ENCODE measurements around the gene TAF11L8. TPM values are rescaled to one million over a fixed set of nuclear protein-coding genes. Genes with fewer than 3 reads are reported as not detected.
"Not testable (repeated sequence)": the region's sequence is repeated elsewhere in the genome, so short reads cannot be mapped to it uniquely, and the experiment has no call there.

Gene TAF11L8
- total RNA-seq, 4 donors from 2014 or later, result not detected

DNA sequence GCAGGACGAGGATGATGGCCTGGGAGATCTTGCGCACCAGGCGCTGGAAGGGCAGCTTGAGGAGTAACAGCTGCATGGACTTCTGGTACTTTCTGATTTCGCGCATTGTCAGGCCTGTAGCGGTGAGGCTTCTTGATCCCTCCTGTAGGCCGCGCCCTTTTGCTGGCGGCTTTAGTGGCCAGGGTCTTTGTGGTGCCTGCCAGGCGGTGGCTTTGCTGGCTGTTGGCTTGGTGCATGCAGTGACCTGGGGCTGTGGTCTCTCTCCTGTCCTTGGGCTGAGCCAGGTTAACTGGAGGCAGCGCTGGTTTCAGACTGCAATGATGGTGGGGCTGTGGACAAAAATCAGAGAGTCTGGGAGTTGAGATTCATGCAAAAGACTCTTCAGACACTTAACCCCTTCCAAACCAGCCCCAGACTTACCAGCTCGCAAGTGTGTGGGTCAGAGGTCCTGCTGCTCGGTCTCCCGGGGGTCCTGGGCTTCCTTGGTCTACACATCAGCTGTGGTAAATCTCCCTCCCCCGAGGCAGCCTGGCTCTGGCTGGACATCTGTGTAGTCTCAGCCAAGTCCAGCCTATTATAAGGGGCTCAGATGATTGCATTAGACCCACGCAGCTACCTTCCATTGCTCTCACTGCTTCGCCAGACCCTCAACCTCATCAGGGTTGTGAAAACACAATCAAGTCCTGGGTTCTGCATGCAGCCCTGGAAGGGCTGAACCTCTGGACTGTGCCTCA is 24.3 kb upstream of the TAF11L8 start:
- 91 to 95% methylated on average over 15 to 17 of the region's 17 CpGs for WGBS, 2 donors
- no peak overlapping the region for H3K4me3 ChIP-seq (ENCODE audit: low read depth, poor library complexity, severe bottlenecking)
- intact Hi-C loops (cut with DNase I; ENCODE audit: low total_unique reads), result no loop called here
- TF ChIP-seq, protein P1, sequence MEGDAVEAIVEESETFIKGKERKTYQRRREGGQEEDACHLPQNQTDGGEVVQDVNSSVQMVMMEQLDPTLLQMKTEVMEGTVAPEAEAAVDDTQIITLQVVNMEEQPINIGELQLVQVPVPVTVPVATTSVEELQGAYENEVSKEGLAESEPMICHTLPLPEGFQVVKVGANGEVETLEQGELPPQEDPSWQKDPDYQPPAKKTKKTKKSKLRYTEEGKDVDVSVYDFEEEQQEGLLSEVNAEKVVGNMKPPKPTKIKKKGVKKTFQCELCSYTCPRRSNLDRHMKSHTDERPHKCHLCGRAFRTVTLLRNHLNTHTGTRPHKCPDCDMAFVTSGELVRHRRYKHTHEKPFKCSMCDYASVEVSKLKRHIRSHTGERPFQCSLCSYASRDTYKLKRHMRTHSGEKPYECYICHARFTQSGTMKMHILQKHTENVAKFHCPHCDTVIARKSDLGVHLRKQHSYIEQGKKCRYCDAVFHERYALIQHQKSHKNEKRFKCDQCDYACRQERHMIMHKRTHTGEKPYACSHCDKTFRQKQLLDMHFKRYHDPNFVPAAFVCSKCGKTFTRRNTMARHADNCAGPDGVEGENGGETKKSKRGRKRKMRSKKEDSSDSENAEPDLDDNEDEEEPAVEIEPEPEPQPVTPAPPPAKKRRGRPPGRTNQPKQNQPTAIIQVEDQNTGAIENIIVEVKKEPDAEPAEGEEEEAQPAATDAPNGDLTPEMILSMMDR (IDR thresholded peaks at IDR 0.05), result no peak
- no peak for TF ChIP-seq POLR2A (IDR thresholded peaks at IDR 0.05)
- no peak for DNase-seq (ENCODE audit: low spot score in 2 of 2)

DNA sequence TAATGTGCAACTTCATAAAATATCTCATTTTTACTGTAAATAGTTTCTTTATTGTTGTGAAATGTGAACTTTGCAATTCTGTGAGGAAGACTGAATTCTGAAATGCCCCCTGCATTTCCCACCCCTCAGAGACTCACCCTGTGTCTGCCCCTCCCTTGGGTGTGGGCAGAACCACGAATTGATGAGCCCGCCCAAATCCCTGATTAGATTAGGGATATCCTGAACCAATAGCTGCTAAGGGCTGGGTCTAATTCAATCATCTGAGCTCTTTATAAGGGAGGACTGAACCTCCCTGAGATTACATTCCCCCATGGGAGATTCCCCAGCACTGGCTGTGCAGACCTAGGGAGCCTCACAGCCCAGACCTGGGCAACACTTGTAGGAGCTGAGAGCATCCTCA is 19.3 kb upstream of the TAF11L8 start, which contains the start of gene TAF11L12:
Gene TAF11L12 (plus strand): TSS at position 301 of the 400 bp plus-strand sequence.
- H3K4me3 ChIP-seq (ENCODE audit: low read depth, poor library complexity, severe bottlenecking); intact Hi-C loops (cut with DNase I; ENCODE audit: low total_unique reads); DNase-seq (ENCODE audit: low spot score in 2 of 2): not testable (repeated sequence)
- 66 to 67% methylated on average over 2 of the region's 2 CpGs for WGBS, 2 donors

DNA sequence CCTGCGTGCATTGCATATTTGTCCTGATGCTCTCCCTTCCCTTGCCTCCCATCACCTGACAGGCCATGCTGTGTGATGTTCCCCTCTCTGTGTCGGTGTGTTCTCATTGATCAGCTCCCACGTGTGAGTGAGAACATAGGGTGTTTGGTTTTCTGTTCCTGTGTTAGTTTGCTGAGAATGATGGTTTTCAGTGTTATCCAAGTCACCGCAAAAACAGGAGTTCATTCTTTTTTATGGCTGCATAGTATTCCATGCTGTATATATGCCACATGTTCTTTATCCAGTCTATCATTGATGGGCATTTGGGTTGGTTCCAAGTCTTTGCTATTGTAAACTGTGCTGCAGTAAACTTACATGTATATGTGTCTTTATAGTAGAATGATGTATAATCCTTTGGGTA is 16.7 kb upstream of the TAF11L8 start:
- WGBS, 2 donors, result 82 to 92% methylated on average over 4 of the region's 4 CpGs
- H3K4me3 ChIP-seq (ENCODE audit: low read depth, poor library complexity, severe bottlenecking); intact Hi-C loops (cut with DNase I; ENCODE audit: low total_unique reads); DNase-seq (ENCODE audit: low spot score in 2 of 2): not testable (repeated sequence)

DNA sequence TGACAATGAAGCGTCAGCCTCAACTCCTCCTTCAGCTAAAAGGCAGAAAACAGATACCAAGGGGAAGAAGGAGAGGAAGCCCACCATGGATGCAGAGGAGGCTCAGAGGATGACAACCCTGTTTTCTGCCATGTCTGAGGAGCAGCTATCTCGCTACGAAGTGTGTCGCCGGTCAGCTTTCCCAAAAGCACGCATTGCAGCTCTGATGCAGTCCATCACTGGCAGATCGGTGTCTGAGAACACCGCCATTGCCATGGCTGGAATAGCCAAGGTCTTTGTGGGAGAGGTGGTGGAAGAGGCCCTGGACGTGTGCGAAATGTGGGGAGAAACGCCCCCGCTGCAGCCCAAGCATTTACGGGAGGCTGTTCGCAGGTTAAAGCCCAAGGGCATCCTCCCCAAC is 14.2 kb upstream of the TAF11L8 start:
- intact Hi-C loops (cut with DNase I; ENCODE audit: low total_unique reads), result no loop called here
- no peak for TF ChIP-seq POLR2A (IDR thresholded peaks at IDR 0.05)
- TF ChIP-seq, protein P1 (IDR thresholded peaks at IDR 0.05), result no peak
- H3K4me3 ChIP-seq (ENCODE audit: low read depth, poor library complexity, severe bottlenecking), result no peak overlapping the region
- no peak for DNase-seq (ENCODE audit: low spot score in 2 of 2)
- 94 to 96% methylated on average over 14 of the region's 14 CpGs for WGBS, 2 donors

DNA sequence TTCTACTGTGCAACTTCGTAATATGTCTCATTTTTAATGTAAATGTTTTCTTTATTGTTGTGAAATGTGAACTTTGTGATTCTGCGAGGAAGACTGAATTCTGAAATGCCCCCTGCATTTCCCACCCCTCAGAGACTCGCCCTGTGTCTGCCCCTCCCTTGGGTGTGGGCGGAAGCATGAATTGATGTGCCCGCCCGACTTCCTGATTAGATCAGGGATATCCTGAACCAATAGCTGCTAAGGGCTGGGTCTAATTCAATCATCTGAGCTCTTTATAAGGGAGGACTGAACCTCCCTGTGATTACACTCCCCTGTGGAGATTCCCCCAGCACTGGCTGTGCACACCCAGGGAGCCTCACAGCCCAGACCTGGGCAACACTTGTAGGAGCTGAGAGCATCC is 13.1 kb upstream of the TAF11L8 start, which contains the start of gene TAF11L11:
Gene TAF11L11 (plus strand): TSS at position 304 of the 400 bp plus-strand sequence.
- DNase-seq (ENCODE audit: low spot score in 2 of 2); intact Hi-C loops (cut with DNase I; ENCODE audit: low total_unique reads); H3K4me3 ChIP-seq (ENCODE audit: low read depth, poor library complexity, severe bottlenecking): not testable (repeated sequence)
- WGBS, 2 donors, result 49 to 72% methylated on average over 6 of the region's 6 CpGs

DNA sequence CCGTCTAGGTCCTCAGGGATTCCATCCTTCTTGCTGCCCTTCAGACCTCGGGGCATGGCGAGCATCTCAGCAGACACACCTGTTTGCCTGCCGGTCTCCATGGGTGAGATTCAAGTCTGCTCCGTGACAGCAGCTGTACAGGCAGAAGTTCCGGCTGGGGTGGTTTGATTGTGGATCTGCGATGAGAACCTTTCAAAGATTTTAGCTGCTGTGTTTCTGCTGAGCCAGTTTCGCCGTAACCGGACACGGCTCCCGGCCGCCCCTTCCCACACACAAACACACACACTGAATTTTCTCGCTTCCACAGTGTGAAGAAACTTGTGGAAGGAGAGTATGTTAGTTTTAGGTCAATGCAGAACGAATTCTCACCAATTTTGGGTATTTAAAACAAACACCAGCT is 7.0 kb upstream of the TAF11L8 start, which contains the start of gene TAF11L10:
Gene TAF11L10 (minus strand): TSS at position 101 of the 400 bp plus-strand sequence.
- WGBS, 2 donors, result no CpG with 5 or more reads among the region's 15 CpGs
- intact Hi-C loops (cut with DNase I; ENCODE audit: low total_unique reads); DNase-seq (ENCODE audit: low spot score in 2 of 2); H3K4me3 ChIP-seq (ENCODE audit: low read depth, poor library complexity, severe bottlenecking): not testable (repeated sequence)

DNA sequence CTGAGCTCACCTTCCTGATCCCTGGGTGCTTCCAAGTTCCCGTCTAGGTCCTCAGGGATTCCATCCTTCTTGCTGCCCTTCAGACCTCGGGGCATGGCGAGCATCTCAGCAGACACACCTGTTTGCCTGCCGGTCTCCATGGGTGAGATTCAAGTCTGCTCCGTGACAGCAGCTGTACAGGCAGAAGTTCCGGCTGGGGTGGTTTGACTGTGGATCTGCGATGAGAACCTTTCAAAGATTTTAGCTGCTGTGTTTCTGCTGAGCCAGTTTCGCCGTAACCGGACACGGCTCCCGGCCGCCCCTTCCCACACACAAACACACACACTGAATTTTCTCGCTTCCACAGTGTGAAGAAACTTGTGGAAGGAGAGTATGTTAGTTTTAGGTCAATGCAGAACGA is 3.5 kb upstream of the TAF11L8 start, which contains the start of gene TAF11L9:
Gene TAF11L9 (minus strand): TSS at position 140 of the 400 bp plus-strand sequence.
- H3K4me3 ChIP-seq (ENCODE audit: low read depth, poor library complexity, severe bottlenecking); intact Hi-C loops (cut with DNase I; ENCODE audit: low total_unique reads); DNase-seq (ENCODE audit: low spot score in 2 of 2): not testable (repeated sequence)
- 89 to 94% methylated on average over 13 of the region's 15 CpGs for WGBS, 2 donors

DNA sequence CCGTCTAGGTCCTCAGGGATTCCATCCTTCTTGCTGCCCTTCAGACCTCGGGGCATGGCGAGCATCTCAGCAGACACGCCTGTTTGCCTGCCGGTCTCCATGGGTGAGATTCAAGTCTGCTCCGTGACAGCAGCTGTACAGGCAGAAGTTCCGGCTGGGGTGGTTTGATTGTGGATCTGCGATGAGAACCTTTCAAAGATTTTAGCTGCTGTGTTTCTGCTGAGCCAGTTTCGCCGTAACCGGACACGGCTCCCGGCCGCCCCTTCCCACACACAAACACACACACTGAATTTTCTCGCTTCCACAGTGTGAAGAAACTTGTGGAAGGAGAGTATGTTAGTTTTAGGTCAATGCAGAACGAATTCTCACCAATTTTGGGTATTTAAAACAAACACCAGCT is 5.1 kb downstream of the TAF11L8 start, which contains the start of gene TAF11L7:
Gene TAF11L7 (minus strand): TSS at position 101 of the 400 bp plus-strand sequence.
- intact Hi-C loops (cut with DNase I; ENCODE audit: low total_unique reads); DNase-seq (ENCODE audit: low spot score in 2 of 2); H3K4me3 ChIP-seq (ENCODE audit: low read depth, poor library complexity, severe bottlenecking): not testable (repeated sequence)
- no CpG with 5 or more reads among the region's 16 CpGs for WGBS, 2 donors

Other genes starting within 250 kb of the TAF11L8 start
- gene TAF11L2, start 92.7 kb downstream of the TAF11L8 start, total RNA-seq, result not detected
- gene TAF11L3, start 72.6 kb downstream of the TAF11L8 start, total RNA-seq, result not detected
- not detected for gene TAF11L4, start 69.2 kb downstream of the TAF11L8 start, total RNA-seq
- not detected for gene TAF11L5, start 65.7 kb downstream of the TAF11L8 start, total RNA-seq
- not detected for gene TAF11L6, start 62.3 kb downstream of the TAF11L8 start, total RNA-seq
- not detected for gene TAF11L7, start 5.2 kb downstream of the TAF11L8 start, total RNA-seq
- not detected for gene TAF11L9, start 3.4 kb upstream of the TAF11L8 start, total RNA-seq
- not detected for gene TAF11L10, start 6.9 kb upstream of the TAF11L8 start, total RNA-seq
- gene TAF11L11, start 13.2 kb upstream of the TAF11L8 start, total RNA-seq, result under 1 TPM in 1 of 4 donors, not detected in 3; 0.19 TPM
- gene TAF11L12, start 19.4 kb upstream of the TAF11L8 start, total RNA-seq, result not detected
- not detected for gene TAF11L13, start 41.1 kb upstream of the TAF11L8 start, total RNA-seq
- not detected for gene TAF11L14, start 43.5 kb upstream of the TAF11L8 start, total RNA-seq